H9 (cell line): ENCODE results near the gene MICAL2. TPM values are rescaled to one million over a fixed set of nuclear protein-coding genes. Genes with fewer than 3 reads are reported as not detected.

Experiments used
- DNase-seq: peaks from one replicate; pipeline ENCODE4 v3.0.0-alpha.2; 2017
- H2AFZ ChIP-seq: one replicate; pipeline ENCODE4 v1.6.1; 2013; ENCODE audit warnings: mild to moderate bottlenecking, low read length, control low read depth, moderate library complexity
- H2AK5ac ChIP-seq: 2 replicates; pipeline ENCODE4 v1.6.1; 2013; ENCODE audit warnings: low read length, control low read depth, mixed read lengths; ENCODE audit not compliant: insufficient read length
- H2BK120ac ChIP-seq: one replicate; pipeline ENCODE4 v1.6.1; 2013; ENCODE audit warnings: low read depth, mild to moderate bottlenecking, low read length, control low read depth, inconsistent platforms; ENCODE audit not compliant: poor library complexity, severe bottlenecking
- H2BK12ac ChIP-seq: 2 replicates; pipeline ENCODE4 v1.6.1; 2013; ENCODE audit warnings: low read length, control low read depth, mixed read lengths, low read depth; ENCODE audit not compliant: insufficient read length
- H2BK15ac ChIP-seq: 2 replicates; pipeline ENCODE4 v1.6.1; 2013; ENCODE audit warnings: low read depth, low read length, control low read depth
- H2BK20ac ChIP-seq: one replicate; pipeline ENCODE4 v1.6.1; 2013; ENCODE audit warnings: low read depth, mild to moderate bottlenecking, low read length, control low read depth, inconsistent platforms; ENCODE audit not compliant: poor library complexity, severe bottlenecking
- H2BK5ac ChIP-seq: 2 replicates; pipeline ENCODE4 v1.6.1; 2013; ENCODE audit warnings: low read length, control low read depth, mixed read lengths; ENCODE audit not compliant: insufficient read length
- H3K14ac ChIP-seq: 2 replicates; pipeline ENCODE4 v1.6.1; 2013; ENCODE audit warnings: low read length, control low read depth; ENCODE audit not compliant: insufficient read depth
- H3K18ac ChIP-seq: 2 replicates; pipeline ENCODE4 v1.6.1; 2013; ENCODE audit warnings: low read depth, mild to moderate bottlenecking, mixed read lengths, low read length, control low read depth; ENCODE audit not compliant: insufficient read length
- H3K23ac ChIP-seq: 2 replicates; pipeline ENCODE4 v1.6.1; 2013; ENCODE audit warnings: low read length, control low read depth, mixed read lengths, low read depth; ENCODE audit not compliant: insufficient read length
- H3K23me2 ChIP-seq: 2 replicates; pipeline ENCODE4 v1.6.1; 2013; ENCODE audit warnings: low read depth, mild to moderate bottlenecking, mixed read lengths, low read length, control low read depth; ENCODE audit not compliant: insufficient read length, poor library complexity, severe bottlenecking
- H3K27ac ChIP-seq: 2 replicates; pipeline ENCODE4 v1.5.1; 2013; ENCODE audit warnings: low read length, control low read depth, mixed read lengths, low read depth; ENCODE audit not compliant: insufficient read length
- H3K27me3 ChIP-seq: 2 replicates; pipeline ENCODE4 v1.6.1; 2013; ENCODE audit warnings: low read length, control low read depth, inconsistent platforms; ENCODE audit not compliant: insufficient read depth
- H3K4ac ChIP-seq: 2 replicates; pipeline ENCODE4 v1.6.1; 2013; ENCODE audit warnings: low read depth, mild to moderate bottlenecking, control low read depth, inconsistent platforms, low read length, moderate library complexity
- H3K4me1 ChIP-seq: 2 replicates; pipeline ENCODE4 v1.6.1; 2013; ENCODE audit warnings: low read length, control low read depth, inconsistent platforms; ENCODE audit not compliant: insufficient read depth
- H3K4me2 ChIP-seq: 2 replicates; pipeline ENCODE4 v1.6.1; 2013; ENCODE audit warnings: low read length, control low read depth, mixed read lengths; ENCODE audit not compliant: insufficient read length, insufficient read depth
- H3K56ac ChIP-seq: 2 replicates; pipeline ENCODE4 v1.6.1; 2013; ENCODE audit warnings: low read depth, mild to moderate bottlenecking, mixed read lengths, low read length, control low read depth; ENCODE audit not compliant: insufficient read length
- H3K79me1 ChIP-seq: 2 replicates; pipeline ENCODE4 v1.6.1; 2013; ENCODE audit warnings: low read depth, mild to moderate bottlenecking, moderate library complexity, low read length, control low read depth, inconsistent platforms; ENCODE audit not compliant: insufficient read depth, poor library complexity, severe bottlenecking
- H3K79me2 ChIP-seq: 2 replicates; pipeline ENCODE4 v1.6.1; 2013; ENCODE audit warnings: low read length, control low read depth, inconsistent platforms; ENCODE audit not compliant: insufficient read depth
- H3K9ac ChIP-seq: 2 replicates; pipeline ENCODE4 v1.6.1; 2013; ENCODE audit warnings: low read length, control low read depth, mixed read lengths; ENCODE audit not compliant: insufficient read length; ENCODE audit errors: extremely low read depth
- H3K9me3 ChIP-seq: one replicate; pipeline ENCODE4 v1.6.1; 2013; ENCODE audit warnings: low read depth, low read length, inconsistent platforms; ENCODE audit not compliant: control insufficient read depth
- H3T11ph ChIP-seq: one replicate; pipeline ENCODE4 v1.6.1; 2013; ENCODE audit warnings: mild to moderate bottlenecking, low read length, control low read depth, inconsistent platforms
- H4K20me1 ChIP-seq: one replicate; pipeline ENCODE4 v1.6.1; 2013; ENCODE audit not compliant: control insufficient read depth, insufficient read length, insufficient read depth
- H4K5ac ChIP-seq: 2 replicates; pipeline ENCODE4 v1.6.1; 2013; ENCODE audit warnings: low read depth, mild to moderate bottlenecking, mixed read lengths, low read length, control low read depth; ENCODE audit not compliant: insufficient read length
- H4K8ac ChIP-seq: replicated peaks from 2 replicates; pipeline ENCODE4 v1.6.1; 2013; ENCODE audit warnings: low read length, control low read depth, mixed read lengths, low read depth; ENCODE audit not compliant: insufficient read length
- H4K91ac ChIP-seq: 2 replicates; pipeline ENCODE4 v1.6.1; 2013; ENCODE audit warnings: low read depth, mild to moderate bottlenecking, moderate library complexity, mixed read lengths, low read length, control low read depth; ENCODE audit not compliant: insufficient read length
- H3K27ac Mint-ChIP-seq, 3 experiments: 2 replicates in 2 of 3; 3 replicates in 1 of 3; pipeline ENCODE4 v1.8.0; 2020 to 2021; ENCODE audit warnings: mixed read lengths in 3 of 3, mild to moderate bottlenecking in 1 of 3, moderate library complexity in 1 of 3
- H3K27me3 Mint-ChIP-seq: 2 replicates; pipeline ENCODE4 v1.8.0; 2021; ENCODE audit warnings: low read depth, mild to moderate bottlenecking, moderate library complexity, mixed read lengths
- H3K36me3 Mint-ChIP-seq, 3 experiments: 2 replicates in 2 of 3; 3 replicates in 1 of 3; pipeline ENCODE4 v1.8.0; 2020 to 2021; ENCODE audit warnings: low read depth in 3 of 3, mixed read lengths in 3 of 3; ENCODE audit not compliant: insufficient read depth in 1 of 3
- H3K4me1 Mint-ChIP-seq, 2 experiments: 2 replicates each; pipeline ENCODE4 v1.8.0; 2020; ENCODE audit warnings: mixed read lengths in 2 of 2
- H3K4me3 Mint-ChIP-seq, 2 experiments: 2 replicates in 1 of 2; 3 replicates in 1 of 2; pipeline ENCODE4 v1.8.0; 2020 to 2021; ENCODE audit warnings: mild to moderate bottlenecking in 2 of 2, mixed read lengths in 2 of 2, moderate library complexity in 1 of 2
- H3K9me3 Mint-ChIP-seq, 2 experiments: 2 replicates in 1 of 2; 3 replicates in 1 of 2; pipeline ENCODE4 v1.8.0; 2020; ENCODE audit warnings: mild to moderate bottlenecking in 2 of 2, mixed read lengths in 2 of 2, moderate library complexity in 1 of 2
- CTCF ChIP-seq: fragments of 200-600 bp; sonication (generic); conservative IDR thresholded peaks from 3 replicates; pipeline ENCODE4 v1.8.0; 2021; ENCODE audit warnings: antibody characterized with exemption, mild to moderate bottlenecking
- WGBS: extraction: QIAGEN DNeasy Blood & Tissue Kit; methylation state at CpG from one replicate; pipeline ENCODE4 v1.1.7; 2013; ENCODE audit warnings: missing lambda C conversion rate, low lambda C conversion rate, mixed read lengths; ENCODE audit not compliant: insufficient read length; ENCODE audit errors: extremely low coverage; 5-methylcytosine and 5-hydroxymethylcytosine counted together
- total RNA-seq: library from RNA; stranded (reverse); gene quantifications from 2 replicates; pipeline ENCODE4 v1.2.1, GENCODE V29; 2021

The MICAL2 gene
- total RNA-seq, 1 experiment from 2014 or later = 4.7 TPM

- Histone ChIP-seq H4K5ac (no peak overlapping the region), H3K4ac (no peak overlapping the region), H3K18ac (no peak overlapping the region), H3K4me1 (peaks cover 4% of the 10 kb centered on the region; the same call in 1 of the 2 replicates), H3K23me2 (no peaks in the 10 kb centered on the region), H2BK15ac (no peak overlapping the region), H4K20me1 (no peaks in the 10 kb centered on the region), H3K9ac (no peak overlapping the region), H2AK5ac (no peak overlapping the region), H2BK20ac (no peak overlapping the region), H4K91ac (no peak overlapping the region), H3K27me3 (no peaks in the 10 kb centered on the region; the same call in 1 of the 2 replicates), H3K79me1 (no peaks in the 10 kb centered on the region), H3K4me2 (no peak overlapping the region), H3T11ph (no peak overlapping the region), H3K27ac (no peak overlapping the region), H2BK120ac (no peak overlapping the region), H3K23ac (no peak overlapping the region), H4K8ac (no peak overlapping the region), H3K56ac (no peak overlapping the region), H2BK12ac (no peak overlapping the region), H3K79me2 (no peaks in the 10 kb centered on the region), H2AFZ (no peak overlapping the region), H2BK5ac (no peak overlapping the region), H3K9me3 (no peaks in the 10 kb centered on the region), H3K14ac (no peak overlapping the region)
- H3K4me3 Mint-ChIP-seq = no peak overlapping the region
- H3K36me3 Mint-ChIP-seq = no peaks in the 10 kb centered on the region
- no peak overlapping the region for H3K27ac Mint-ChIP-seq
- no CpG with 5 or more reads among the region's 3 CpGs for WGBS
- TF ChIP-seq CTCF = no peak
- H3K4me1 Mint-ChIP-seq = peaks cover 11 to 18% of the 10 kb centered on the region in 2 experiments
- DNase-seq = no peak
- peaks cover 30% of the 10 kb centered on the region for H3K27me3 Mint-ChIP-seq
- H3K9me3 Mint-ChIP-seq = no peaks in the 10 kb centered on the region
Measured at GRCh38 chr11:12123799-12124198, 13.4 kb downstream of the MICAL2 start.
